Endothelial cell of umbilical vein (primary cell): ENCODE data around the gene SLC35D2.

Experiments
- EZH2 ChIP-seq: IDR thresholded peaks from 2 replicates; pipeline ENCODE4 v1.6.1; 2012; ENCODE audit warnings: borderline replicate concordance, low read depth, mild to moderate bottlenecking, moderate library complexity, low read length, inconsistent platforms; ENCODE audit not compliant: severe bottlenecking
- JUN ChIP-seq: IDR thresholded peaks from 2 replicates; pipeline ENCODE4 v1.6.1; 2011; ENCODE audit warnings: borderline replicate concordance, low read depth; ENCODE audit not compliant: insufficient read length, insufficient read depth
- MYC ChIP-seq: IDR thresholded peaks from one replicate; pipeline ENCODE4 v1.6.1; 2011; ENCODE audit warnings: mild to moderate bottlenecking, low read depth, low read length
- POLR2A ChIP-seq: IDR thresholded peaks from 2 replicates; pipeline ENCODE4 v1.6.1; 2012; ENCODE audit warnings: low read depth, mild to moderate bottlenecking, control low read depth, low read length
- POLR2AphosphoS5 ChIP-seq: IDR thresholded peaks from 2 replicates; pipeline ENCODE4 v1.6.1; 2012; ENCODE audit warnings: low read depth, mild to moderate bottlenecking, control low read depth, low read length, moderate library complexity; ENCODE audit not compliant: insufficient read depth
- TF ChIP-seq, protein P1 (sequence below): IDR thresholded peaks from 2 replicates; pipeline ENCODE4 v1.6.1; 2011; ENCODE audit not compliant: insufficient read depth, insufficient read length
- TF ChIP-seq, protein P2 (sequence below), 2 donors: IDR thresholded peaks; 1 replicate in 1 of 2; 2 replicates in 1 of 2; pipeline ENCODE4 v1.5.1; 2011; ENCODE audit warnings: low read length in 2 of 2, mild to moderate bottlenecking in 2 of 2, moderate library complexity in 2 of 2, control low read depth in 1 of 2, inconsistent platforms in 1 of 2, low read depth in 1 of 2; ENCODE audit not compliant: insufficient read depth in 1 of 2; ENCODE audit errors: extremely low read depth in 1 of 2

DNA sequence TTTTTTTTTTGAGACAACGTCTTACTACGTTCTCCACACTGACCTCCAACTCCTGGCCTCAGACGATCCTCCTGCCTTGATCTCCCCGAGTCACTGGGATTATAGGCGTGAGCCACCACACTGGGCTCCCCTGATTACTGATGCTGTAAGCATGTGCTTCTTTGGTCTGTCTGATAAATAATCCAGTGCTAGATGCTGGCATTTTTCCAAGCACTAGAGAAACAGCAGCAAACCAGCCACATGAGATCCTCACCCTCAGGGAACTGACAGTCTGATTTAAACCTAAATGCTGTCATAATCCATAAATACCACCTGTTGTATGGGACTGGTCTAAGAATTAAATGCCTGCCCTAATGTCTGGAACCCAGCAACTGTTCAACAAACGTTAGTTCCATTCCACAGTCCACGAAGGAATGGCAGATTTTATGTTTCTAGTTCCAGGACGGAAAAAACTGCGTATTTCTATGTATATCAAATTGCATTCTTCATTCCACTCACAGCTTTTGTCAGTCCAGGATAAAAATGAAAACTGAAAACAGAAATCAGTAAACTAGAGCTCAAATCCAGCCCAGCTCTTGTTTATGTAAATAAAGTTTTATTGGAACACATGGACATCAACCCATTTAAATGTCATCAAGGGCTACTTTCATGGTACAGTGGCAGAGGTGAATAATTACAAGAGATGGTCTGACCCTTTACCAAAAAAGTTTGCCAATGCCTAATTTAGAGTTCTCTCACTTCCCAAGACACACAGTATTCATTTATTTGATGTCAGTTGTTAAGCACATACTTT, 20.1 kb downstream of the SLC35D2 start:
- TF ChIP-seq, protein P1, sequence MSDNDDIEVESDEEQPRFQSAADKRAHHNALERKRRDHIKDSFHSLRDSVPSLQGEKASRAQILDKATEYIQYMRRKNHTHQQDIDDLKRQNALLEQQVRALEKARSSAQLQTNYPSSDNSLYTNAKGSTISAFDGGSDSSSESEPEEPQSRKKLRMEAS: no peak
- TF ChIP-seq, protein P2, sequence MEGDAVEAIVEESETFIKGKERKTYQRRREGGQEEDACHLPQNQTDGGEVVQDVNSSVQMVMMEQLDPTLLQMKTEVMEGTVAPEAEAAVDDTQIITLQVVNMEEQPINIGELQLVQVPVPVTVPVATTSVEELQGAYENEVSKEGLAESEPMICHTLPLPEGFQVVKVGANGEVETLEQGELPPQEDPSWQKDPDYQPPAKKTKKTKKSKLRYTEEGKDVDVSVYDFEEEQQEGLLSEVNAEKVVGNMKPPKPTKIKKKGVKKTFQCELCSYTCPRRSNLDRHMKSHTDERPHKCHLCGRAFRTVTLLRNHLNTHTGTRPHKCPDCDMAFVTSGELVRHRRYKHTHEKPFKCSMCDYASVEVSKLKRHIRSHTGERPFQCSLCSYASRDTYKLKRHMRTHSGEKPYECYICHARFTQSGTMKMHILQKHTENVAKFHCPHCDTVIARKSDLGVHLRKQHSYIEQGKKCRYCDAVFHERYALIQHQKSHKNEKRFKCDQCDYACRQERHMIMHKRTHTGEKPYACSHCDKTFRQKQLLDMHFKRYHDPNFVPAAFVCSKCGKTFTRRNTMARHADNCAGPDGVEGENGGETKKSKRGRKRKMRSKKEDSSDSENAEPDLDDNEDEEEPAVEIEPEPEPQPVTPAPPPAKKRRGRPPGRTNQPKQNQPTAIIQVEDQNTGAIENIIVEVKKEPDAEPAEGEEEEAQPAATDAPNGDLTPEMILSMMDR (IDR thresholded peaks at IDR 0.05; ENCODE audit: extremely low read depth in 1 of 2, insufficient read depth in 1 of 2, low read depth in 1 of 2, low read length in 2 of 2): no peak
- TF ChIP-seq EZH2: no peak
- no peak for TF ChIP-seq POLR2A
- TF ChIP-seq POLR2AphosphoS5: no peak
- no peak for TF ChIP-seq MYC
- no peak for TF ChIP-seq JUN
